Fibroblast of skin of back (primary cell): ENCODE measurements around the gene THOC5.

ENCODE experiments used
- DNase-seq: peaks from one replicate; pipeline ENCODE4 v3.0.0-alpha.2; 2013

The THOC5 gene

GRCh38 chr22:29470159-29470855 lies 83.2 kb downstream of the THOC5 start:
- DNase-seq, result peak; percentile 49

- no peak for DNase-seq
Observed at GRCh38 chr22:29469755-29470154, 83.8 kb downstream of the THOC5 start.

- DNase-seq, result no peak
Observed at GRCh38 chr22:29464581-29464980, 89.0 kb downstream of the THOC5 start.

- DNase-seq, result no peak
Observed at GRCh38 chr22:29463629-29464028, 89.9 kb downstream of the THOC5 start.

- DNase-seq, result no peak
Observed at GRCh38 chr22:29461263-29461662, 92.3 kb downstream of the THOC5 start.

GRCh38 chr22:29459773-29460172 lies 93.8 kb downstream of the THOC5 start:
- no peak for DNase-seq

GRCh38 chr22:29458551-29458950 lies 95.0 kb downstream of the THOC5 start:
- DNase-seq, result no peak

- DNase-seq, result peak; percentile 51
Observed at GRCh38 chr22:29457730-29458129, 95.8 kb downstream of the THOC5 start.

GRCh38 chr22:29456211-29456671 lies 97.3 kb downstream of the THOC5 start:
- peak; percentile 78 for DNase-seq
